BJ (cell line): Measurements from ENCODE around the gene SOCS4. TPM values are rescaled to one million over a fixed set of nuclear protein-coding genes. Genes with fewer than 3 reads are reported as not detected.

ENCODE experiments used
- CTCF ChIA-PET: fragments of 350-600 bp; formaldehyde crosslinking; extraction: SDS; loops from one replicate; lab custom pipeline; 2021; ENCODE audit warnings: antibody characterized with exemption, inconsistent platforms; lab: Yijun Ruan, JAX
- POLR2A ChIA-PET: fragments of 300-600 bp; sonication (Branson Sonifier 250); formaldehyde crosslinking; extraction: SDS; loops from one replicate; lab custom pipeline; 2021; ENCODE audit warnings: antibody characterized with exemption; lab: Charles Lee
- DNase-seq: peaks from one replicate; pipeline ENCODE4 v3.0.0-alpha.2; 2011; ENCODE audit warnings: low read depth
- H3K27me3 ChIP-seq: 2 replicates; pipeline ENCODE4 v1.6.0; 2011; ENCODE audit warnings: low read length; ENCODE audit not compliant: control insufficient read depth, insufficient read depth
- H3K36me3 ChIP-seq: 2 replicates; pipeline ENCODE4 v1.5.1; 2011; ENCODE audit warnings: low read length; ENCODE audit not compliant: control insufficient read depth, insufficient read depth
- H3K4me3 ChIP-seq: 2 replicates; pipeline ENCODE4 v1.5.1; 2011; ENCODE audit warnings: low read depth, mild to moderate bottlenecking, control low read depth, low read length
- polyA plus RNA-seq: library from polyadenylated mRNA; depleted of rRNA; stranded (reverse); fragments of >200 nt; gene quantifications from 2 replicates; pipeline ENCODE4 v1.2.3, GENCODE V29; 2011
- TF ChIP-seq, protein P1 (sequence below): IDR thresholded peaks from 2 replicates; pipeline ENCODE4 v1.5.1; 2011; ENCODE audit warnings: low read depth, mild to moderate bottlenecking, control low read depth, inconsistent platforms, low read length, moderate library complexity; ENCODE audit not compliant: insufficient read depth

The SOCS4 gene
- polyA plus RNA-seq, 1 experiment: 3.0 TPM

GRCh38 chr14:55086938-55087337 is 59.9 kb downstream of the SOCS4 start:
- no peak for DNase-seq
- CTCF ChIA-PET: interaction anchor here (1.4 to 4.5 kb wide), 3 partner anchors 10 to 72 kb away, joined by 5 to 69 read pairs (median 16); no protein-coding TSS in a partner anchor
- Histone ChIP-seq H3K4me3 (no peak overlapping the region), H3K36me3 (no peaks in the 10 kb centered on the region), H3K27me3 (no peaks in the 10 kb centered on the region)
- POLR2A ChIA-PET: no interaction called here
- TF ChIP-seq, protein P1, sequence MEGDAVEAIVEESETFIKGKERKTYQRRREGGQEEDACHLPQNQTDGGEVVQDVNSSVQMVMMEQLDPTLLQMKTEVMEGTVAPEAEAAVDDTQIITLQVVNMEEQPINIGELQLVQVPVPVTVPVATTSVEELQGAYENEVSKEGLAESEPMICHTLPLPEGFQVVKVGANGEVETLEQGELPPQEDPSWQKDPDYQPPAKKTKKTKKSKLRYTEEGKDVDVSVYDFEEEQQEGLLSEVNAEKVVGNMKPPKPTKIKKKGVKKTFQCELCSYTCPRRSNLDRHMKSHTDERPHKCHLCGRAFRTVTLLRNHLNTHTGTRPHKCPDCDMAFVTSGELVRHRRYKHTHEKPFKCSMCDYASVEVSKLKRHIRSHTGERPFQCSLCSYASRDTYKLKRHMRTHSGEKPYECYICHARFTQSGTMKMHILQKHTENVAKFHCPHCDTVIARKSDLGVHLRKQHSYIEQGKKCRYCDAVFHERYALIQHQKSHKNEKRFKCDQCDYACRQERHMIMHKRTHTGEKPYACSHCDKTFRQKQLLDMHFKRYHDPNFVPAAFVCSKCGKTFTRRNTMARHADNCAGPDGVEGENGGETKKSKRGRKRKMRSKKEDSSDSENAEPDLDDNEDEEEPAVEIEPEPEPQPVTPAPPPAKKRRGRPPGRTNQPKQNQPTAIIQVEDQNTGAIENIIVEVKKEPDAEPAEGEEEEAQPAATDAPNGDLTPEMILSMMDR: no peak

DNA sequence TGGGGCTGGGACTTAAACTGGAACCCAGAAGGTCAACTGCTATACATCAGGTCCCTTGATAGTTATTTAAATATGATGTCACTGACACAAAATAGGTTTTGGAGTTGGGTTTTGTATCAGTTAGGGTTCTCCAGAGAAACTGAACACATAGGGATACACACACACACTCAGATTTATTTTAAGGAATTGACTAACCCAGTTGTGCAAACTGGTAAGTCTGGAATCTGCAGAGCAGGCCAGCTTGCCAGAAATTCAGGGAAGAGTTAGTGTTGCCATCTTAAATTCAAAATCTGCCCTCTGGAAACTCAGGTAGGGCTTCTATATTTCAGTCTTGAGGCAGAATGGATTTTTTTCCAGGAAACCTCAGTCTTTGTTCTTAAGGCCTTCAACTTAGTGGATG is 61.3 kb downstream of the SOCS4 start:
- POLR2A ChIA-PET: no interaction called here
- DNase-seq: no peak
- no peak overlapping the region for H3K4me3 ChIP-seq
- H3K27me3 ChIP-seq: no peaks in the 10 kb centered on the region
- TF ChIP-seq, protein P1: no peak
- CTCF ChIA-PET: interaction anchor here (0.6 to 4.5 kb wide), 9 partner anchors 9 to 70 kb away, joined by 3 to 69 read pairs (median 9); no protein-coding TSS in a partner anchor
- no peaks in the 10 kb centered on the region for H3K36me3 ChIP-seq

DNA sequence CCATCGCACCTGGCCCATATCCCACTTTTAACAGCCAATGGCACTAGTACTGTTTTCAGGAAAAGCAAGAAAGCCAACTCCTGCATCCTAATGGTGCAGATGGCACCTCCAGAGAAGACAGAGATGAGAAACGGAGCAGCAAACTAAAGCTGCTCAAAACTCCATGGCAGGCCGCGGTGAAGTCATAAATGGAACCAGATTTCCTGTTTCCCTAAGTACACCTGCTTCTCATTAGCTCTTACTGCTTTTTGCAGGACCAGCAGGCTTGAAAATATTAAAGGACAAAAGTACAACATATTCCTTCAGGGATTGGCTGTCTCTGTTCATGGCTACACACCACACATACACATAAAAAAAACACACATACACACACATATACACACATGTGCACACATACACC is 65.3 kb downstream of the SOCS4 start:
- ChIA-PET POLR2A (interaction anchor here (0.6 to 0.9 kb wide), 2 partner anchors 16 to 45 kb away, joined by 3 read pairs; no protein-coding TSS in a partner anchor), CTCF (interaction anchor here (0.6 to 4.8 kb wide), 14 partner anchors 10 to 68 kb away, joined by 3 to 65 read pairs (median 6); partner anchors contain the start of genes LGALS3 and MAPK1IP1L)
- TF ChIP-seq, protein P1: no peak
- Histone ChIP-seq H3K4me3 (no peak overlapping the region), H3K36me3 (no peaks in the 10 kb centered on the region), H3K27me3 (no peaks in the 10 kb centered on the region)
- DNase-seq: peak; percentile 57

GRCh38 chr14:55094292-55095157 is 67.5 kb downstream of the SOCS4 start:
- ChIA-PET CTCF (interaction anchor here (0.9 to 4.8 kb wide), 9 partner anchors 9 to 66 kb away, joined by 3 to 65 read pairs (median 4); partner anchors contain the start of gene MAPK1IP1L), POLR2A (no interaction called here)
- TF ChIP-seq, protein P1: no peak
- Histone ChIP-seq H3K36me3 (no peaks in the 10 kb centered on the region), H3K27me3 (no peaks in the 10 kb centered on the region), H3K4me3 (no peak overlapping the region)
- no peak for DNase-seq

- H3K27me3 ChIP-seq: no peaks in the 10 kb centered on the region
- TF ChIP-seq, protein P1: no peak
- CTCF ChIA-PET: interaction anchor here (0.8 kb wide), 1 partner anchor 54 kb away, joined by 3 read pairs; no protein-coding TSS in a partner anchor
- H3K36me3 ChIP-seq: no peaks in the 10 kb centered on the region
- POLR2A ChIA-PET: no interaction called here
- H3K4me3 ChIP-seq: no peak overlapping the region
- DNase-seq: no peak
These were observed 71.0 kb downstream of the SOCS4 start for GRCh38 chr14:55097881-55098560.
